NCI-H1417 treated with DMSO at 0.1 percent for 48 hours (cell line): ENCODE results near the gene SLC22A3.
"Not testable (repeated sequence)": the region's sequence is repeated elsewhere in the genome, so short reads cannot be mapped to it uniquely, and the experiment has no call there.

ENCODE experiments used
- DNase-seq: peaks from one replicate; lab custom pipeline; 2025; lab: John Stamatoyannopoulos, UW

SLC22A3 gene

GRCh38 chr6:160373601-160374000 lies 25.4 kb downstream of the SLC22A3 start:
- DNase-seq, result not testable (repeated sequence)

- DNase-seq, result no peak
Measured at GRCh38 chr6:160374836-160375560, 26.8 kb downstream of the SLC22A3 start.

GRCh38 chr6:160375561-160375949 lies 27.4 kb downstream of the SLC22A3 start:
- DNase-seq, result no peak

- DNase-seq, result no peak
Measured at GRCh38 chr6:160376445-160376844, 28.3 kb downstream of the SLC22A3 start.

- DNase-seq, result no peak
Measured at GRCh38 chr6:160378218-160378617, 30.0 kb downstream of the SLC22A3 start.

GRCh38 chr6:160378882-160379281 lies 30.7 kb downstream of the SLC22A3 start:
- DNase-seq, result no peak

- no peak for DNase-seq
Measured at GRCh38 chr6:160379466-160379865, 31.3 kb downstream of the SLC22A3 start.

GRCh38 chr6:160382946-160383345 lies 34.8 kb downstream of the SLC22A3 start:
- DNase-seq, result no peak

GRCh38 chr6:160386869-160387530 lies 38.8 kb downstream of the SLC22A3 start:
- DNase-seq, result no peak

GRCh38 chr6:160387916-160388643 lies 39.9 kb downstream of the SLC22A3 start:
- no peak for DNase-seq

GRCh38 chr6:160388922-160389321 lies 40.7 kb downstream of the SLC22A3 start:
- DNase-seq, result no peak

- no peak for DNase-seq
Measured at GRCh38 chr6:160391419-160392116, 43.4 kb downstream of the SLC22A3 start.

GRCh38 chr6:160393442-160393841 lies 45.3 kb downstream of the SLC22A3 start:
- not testable (repeated sequence) for DNase-seq

GRCh38 chr6:160393891-160394653 lies 45.9 kb downstream of the SLC22A3 start:
- no peak for DNase-seq

GRCh38 chr6:160394654-160395035 lies 46.5 kb downstream of the SLC22A3 start:
- no peak for DNase-seq

- DNase-seq, result no peak
Measured at GRCh38 chr6:160395187-160395586, 47.0 kb downstream of the SLC22A3 start.

GRCh38 chr6:160396292-160396691 lies 48.1 kb downstream of the SLC22A3 start:
- DNase-seq, result no peak

GRCh38 chr6:160398674-160399271 lies 50.6 kb downstream of the SLC22A3 start:
- no peak for DNase-seq

GRCh38 chr6:160400446-160400845 lies 52.3 kb downstream of the SLC22A3 start:
- no peak for DNase-seq

GRCh38 chr6:160408528-160408927 lies 60.4 kb downstream of the SLC22A3 start:
- no peak for DNase-seq

GRCh38 chr6:160412993-160413392 lies 64.8 kb downstream of the SLC22A3 start:
- no peak for DNase-seq
